Measurements from ENCODE around the gene DHX32. TPM values are rescaled to one million over a fixed set of nuclear protein-coding genes. Genes with fewer than 3 reads are reported as not detected.

Gene DHX32
- total and polyA plus RNA-seq, 2 of the 4 experiments (the other 2 are of a cell fraction): 15.6 to 27.8 TPM

GRCh38 chr10:125883211-125883610 lies 2.1 kb upstream of the DHX32 start:
- no peak overlapping the region for H2AFZ ChIP-seq (replicated peaks; ENCODE audit: low read length, poor library complexity)
- no peak overlapping the region for H4K8ac ChIP-seq (ENCODE audit: low read depth in 2 of 2, low read length in 2 of 2)
- H2BK5ac ChIP-seq (ENCODE audit: low read depth, low read length, poor library complexity, severe bottlenecking): no peak overlapping the region
- H3K4me3 ChIP-seq (ENCODE audit: insufficient read depth, low read depth, low read length): no peak overlapping the region
- in situ Hi-C loops (cut with MboI; ENCODE audit: low sequenced_read_pairs) (no loop called here), dilution Hi-C loops (cut with HindIII; ENCODE audit: low sequenced_read_pairs, unreplicated experiment) (no loop called here), intact Hi-C loops (cut with micrococcal nuclease) (no loop called here)
- peak; percentile 15; the same call in 1 of the 2 replicates for TF ChIP-seq CEBPB (IDR thresholded peaks at IDR 0.05; ENCODE audit: low read depth, low read length)
- TF ChIP-seq RCOR1 (IDR thresholded peaks at IDR 0.05; ENCODE audit: insufficient replicate concordance, low read length): no peak
- H4K91ac ChIP-seq (ENCODE audit: insufficient read depth, low read depth, low read length): no peak overlapping the region
- H3K36me3 ChIP-seq (ENCODE audit: control insufficient read depth, insufficient read depth, low read length): peaks cover 3% of the 10 kb centered on the region; the same call in 1 of the 2 replicates
- ChIA-PET POLR2A (ENCODE audit: unreplicated experiment) (no interaction called here), CTCF (no interaction called here)
- no peak overlapping the region for H3K56ac ChIP-seq (ENCODE audit: extremely low read depth, insufficient read depth, low read length)
- H3K18ac ChIP-seq (ENCODE audit: low read depth, low read length): no peak overlapping the region
- no peak overlapping the region for H4K5ac ChIP-seq (ENCODE audit: low read depth, low read length)
- no peak overlapping the region for H3K14ac ChIP-seq (replicated peaks; ENCODE audit: low read depth, low read length)
- H4K20me1 ChIP-seq (ENCODE audit: insufficient read depth, low read length): peaks cover 10% of the 10 kb centered on the region
- no peak overlapping the region for H2BK20ac ChIP-seq (ENCODE audit: low read depth, low read length)
- peaks cover 12% of the 10 kb centered on the region for H3K4me1 ChIP-seq (ENCODE audit: control insufficient read depth, insufficient read depth, low read length)
- ATAC-seq (ENCODE audit: low read depth) (no peak), DNase-seq (no peak)
- no peak overlapping the region for H3K27ac ChIP-seq (ENCODE audit: insufficient read depth, low read length)
- WGBS, 2 experiments (ENCODE audit: extremely low coverage in 2 of 2, insufficient read length in 1 of 2): no CpG with 5 or more reads among the region's 3 CpGs
- H3K9me3 ChIP-seq (ENCODE audit: control insufficient read depth, insufficient read depth, low read length): no peaks in the 10 kb centered on the region
- H3K79me1 ChIP-seq (ENCODE audit: low read depth in 1 of 2, low read length in 2 of 2): peaks cover 15 to 21% of the 10 kb centered on the region in 2 experiments
- no peak overlapping the region for H3K4ac ChIP-seq (ENCODE audit: low read depth, low read length)
- H2AK5ac ChIP-seq (ENCODE audit: low read depth, low read length): no peak overlapping the region
- H3K9ac ChIP-seq (ENCODE audit: low read depth, low read length): no peak overlapping the region
- no TSS peak for BruUV-seq (replicated peaks)
- H3K9me1 ChIP-seq (ENCODE audit: insufficient read depth, low read length): peaks cover 7% of the 10 kb centered on the region; the same call in 1 of the 2 replicates
- no peaks in the 10 kb centered on the region for H3K27me3 ChIP-seq (ENCODE audit: control insufficient read depth, insufficient read depth, low read length)
- H2AK9ac ChIP-seq (replicated peaks; ENCODE audit: low read depth, low read length, poor library complexity): no peak overlapping the region
- no peak overlapping the region for H3K4me2 ChIP-seq (ENCODE audit: low read depth, low read length)
- no peak overlapping the region for H2BK15ac ChIP-seq (ENCODE audit: low read depth, low read length)
- H2BK120ac ChIP-seq (ENCODE audit: low read depth, low read length): no peak overlapping the region
- no peak overlapping the region for H3K23ac ChIP-seq (ENCODE audit: low read depth, low read length)

All from IMR-90 (cell line).